ENCODE results near the gene NTF3.

- no peak for TF ChIP-seq CTCF (IDR thresholded peaks at IDR 0.05; ENCODE audit: low read depth, low read length, poor library complexity, severe bottlenecking)
- TF ChIP-seq EZH2phosphoT487 (IDR thresholded peaks at IDR 0.05; ENCODE audit: borderline replicate concordance, low read length): no peak
Measured at GRCh38 chr12:5493018-5493417, 61.1 kb downstream of the NTF3 start.
